GM12875 (cell line): ENCODE data around the gene DHX36.

Source experiments
- H3K4me3 ChIP-seq: one replicate; pipeline ENCODE4 v1.5.1; 2011; ENCODE audit warnings: low read depth, low read length, control low read depth
- CTCF ChIP-seq: IDR thresholded peaks from 2 replicates; pipeline ENCODE4 v1.5.1; 2011; ENCODE audit warnings: low read depth, mild to moderate bottlenecking, control low read depth, inconsistent platforms, low read length, moderate library complexity, borderline replicate concordance; ENCODE audit not compliant: insufficient read depth

Gene DHX36

GRCh38 chr3:154228561-154229216, 95.6 kb downstream of the DHX36 start:
- H3K4me3 ChIP-seq = no peak overlapping the region

GRCh38 chr3:154227531-154227930, 96.8 kb downstream of the DHX36 start:
- no peak overlapping the region for H3K4me3 ChIP-seq
- no peak for TF ChIP-seq CTCF

More at GRCh38 chr3:154228561-154229216, 95.6 kb downstream of the DHX36 start:
- TF ChIP-seq CTCF = no peak

GRCh38 chr3:154225536-154225935, 98.8 kb downstream of the DHX36 start:
- no peak for TF ChIP-seq CTCF
- no peak overlapping the region for H3K4me3 ChIP-seq

- TF ChIP-seq CTCF = no peak
- no peak overlapping the region for H3K4me3 ChIP-seq
These were observed 99.4 kb downstream of the DHX36 start for GRCh38 chr3:154224866-154225265.

- no peak for TF ChIP-seq CTCF
- no peak overlapping the region for H3K4me3 ChIP-seq
These were observed 99.9 kb downstream of the DHX36 start for GRCh38 chr3:154224366-154224765.

- no peak for TF ChIP-seq CTCF
- no peak overlapping the region for H3K4me3 ChIP-seq
These were observed 100.8 kb downstream of the DHX36 start for GRCh38 chr3:154223519-154223918.
